Occipital lobe (tissue), 2 donors: ENCODE data around the gene CACNA2D3. TPM values are rescaled to one million over a fixed set of nuclear protein-coding genes. Genes with fewer than 3 reads are reported as not detected.

Experiments used
- DNase-seq: peaks from one replicate; lab custom pipeline; 2025; lab: John Stamatoyannopoulos, UW
- total RNA-seq: library from RNA; depleted of rRNA; stranded (reverse); fragments of >200 nt; gene quantifications from one replicate; pipeline ENCODE4 v1.2.3, GENCODE V29; 2014

CACNA2D3 gene
- total RNA-seq, 1 donor from 2014 or later: 11.2 TPM

- no peak for DNase-seq
These were observed 715.6 kb downstream of the CACNA2D3 start for GRCh38 chr3:54837964-54838363.

DNA sequence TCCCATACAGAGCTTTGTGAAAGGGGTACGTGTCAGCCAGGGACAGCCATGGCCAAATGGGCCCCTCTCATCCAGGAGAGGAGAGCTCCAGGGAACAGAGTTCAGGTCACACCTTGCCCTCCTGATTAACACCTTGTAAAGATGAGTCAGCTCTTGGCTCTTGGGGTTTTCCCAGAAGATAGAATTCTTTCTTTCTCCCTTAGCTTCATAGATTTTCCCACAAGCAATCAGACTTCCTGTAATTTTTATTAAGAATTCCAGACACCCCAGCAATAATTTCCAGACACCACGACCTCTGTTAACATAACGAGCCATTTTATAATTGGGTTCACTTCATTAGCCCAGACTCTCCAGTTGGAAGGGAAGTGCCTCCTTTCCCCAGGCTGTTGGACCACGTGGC is 719.1 kb downstream of the CACNA2D3 start:
- DNase-seq: no peak

DNA sequence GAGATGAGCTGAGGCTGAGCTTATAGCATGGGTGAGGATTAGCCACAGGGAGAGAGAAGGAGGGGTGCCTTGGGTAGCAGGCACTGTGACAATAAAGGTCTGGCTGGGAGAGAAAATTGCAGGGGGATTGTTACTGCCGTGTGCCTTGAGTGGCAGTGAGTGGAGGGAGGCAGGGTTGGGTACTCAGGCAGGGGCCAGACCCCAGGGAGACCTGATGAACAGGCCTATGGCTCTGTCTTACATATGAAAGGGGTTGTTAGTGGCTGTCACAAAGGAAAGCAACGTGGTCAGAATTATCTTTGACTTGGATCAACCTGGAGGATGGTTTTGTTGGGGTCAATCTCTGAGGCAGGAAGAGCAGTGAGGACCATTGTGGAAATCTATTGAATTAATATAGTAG is 721.0 kb downstream of the CACNA2D3 start:
- no peak for DNase-seq

GRCh38 chr3:54844211-54844610 is 721.9 kb downstream of the CACNA2D3 start:
- DNase-seq: no peak

DNA sequence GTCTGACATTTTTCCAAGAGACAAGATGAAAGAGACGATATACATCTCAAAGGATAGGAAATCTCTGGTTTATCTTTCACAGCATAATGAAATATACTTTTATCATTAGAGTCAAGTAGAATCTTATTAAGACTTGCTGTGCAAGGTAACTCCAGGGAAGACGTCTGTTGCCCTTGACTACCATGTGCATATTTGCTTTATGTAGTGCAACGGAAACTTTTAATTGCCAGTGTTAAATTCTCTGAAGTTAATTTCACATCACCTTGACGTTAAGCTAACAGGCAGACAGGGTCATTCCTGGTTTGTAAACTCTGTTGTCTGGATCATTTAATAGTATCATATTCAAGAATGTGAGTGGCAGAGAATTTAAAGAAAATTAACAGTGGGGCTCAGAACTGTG is 722.7 kb downstream of the CACNA2D3 start:
- no peak for DNase-seq

DNA sequence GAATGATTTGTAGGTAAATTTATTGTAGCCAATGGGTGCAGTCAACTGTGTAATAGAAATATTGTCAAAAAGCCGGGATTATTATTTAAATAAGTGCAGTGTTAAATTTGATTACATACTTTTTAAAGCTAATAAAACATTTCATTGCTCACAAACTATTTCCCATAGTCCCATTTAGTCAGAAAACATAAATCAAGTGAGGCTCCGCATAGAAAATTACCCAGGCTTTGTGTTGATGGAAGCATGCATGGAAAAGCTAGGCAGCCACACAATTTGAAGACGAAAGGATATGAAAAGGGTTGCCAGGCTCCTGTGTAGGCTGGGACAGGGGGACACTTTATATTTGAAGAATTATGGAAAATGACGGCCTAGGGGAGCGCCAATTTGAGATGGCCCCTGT is 723.2 kb downstream of the CACNA2D3 start:
- no peak for DNase-seq

- DNase-seq: no peak
These were observed 723.8 kb downstream of the CACNA2D3 start for GRCh38 chr3:54846119-54846518.

DNA sequence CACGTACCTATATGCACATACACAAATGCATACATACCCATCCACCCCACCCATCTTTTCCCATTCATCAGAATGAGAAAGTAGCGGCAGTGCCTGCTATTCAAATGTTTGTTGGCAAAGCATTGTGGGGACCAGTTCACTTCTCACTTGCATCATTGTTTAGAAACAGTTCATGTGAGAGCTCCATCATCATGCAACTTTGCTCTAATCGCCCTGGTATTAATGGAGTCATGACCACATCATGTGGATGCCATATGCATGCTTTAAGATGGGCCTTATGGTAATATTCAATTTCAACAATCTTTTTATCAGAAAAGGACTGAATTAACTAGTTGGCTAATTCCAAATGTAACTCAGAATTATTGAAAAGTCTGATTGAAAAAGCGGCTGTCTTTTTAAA is 725.0 kb downstream of the CACNA2D3 start:
- DNase-seq: no peak

GRCh38 chr3:54849360-54849759 is 727.0 kb downstream of the CACNA2D3 start:
- DNase-seq: no peak

DNA sequence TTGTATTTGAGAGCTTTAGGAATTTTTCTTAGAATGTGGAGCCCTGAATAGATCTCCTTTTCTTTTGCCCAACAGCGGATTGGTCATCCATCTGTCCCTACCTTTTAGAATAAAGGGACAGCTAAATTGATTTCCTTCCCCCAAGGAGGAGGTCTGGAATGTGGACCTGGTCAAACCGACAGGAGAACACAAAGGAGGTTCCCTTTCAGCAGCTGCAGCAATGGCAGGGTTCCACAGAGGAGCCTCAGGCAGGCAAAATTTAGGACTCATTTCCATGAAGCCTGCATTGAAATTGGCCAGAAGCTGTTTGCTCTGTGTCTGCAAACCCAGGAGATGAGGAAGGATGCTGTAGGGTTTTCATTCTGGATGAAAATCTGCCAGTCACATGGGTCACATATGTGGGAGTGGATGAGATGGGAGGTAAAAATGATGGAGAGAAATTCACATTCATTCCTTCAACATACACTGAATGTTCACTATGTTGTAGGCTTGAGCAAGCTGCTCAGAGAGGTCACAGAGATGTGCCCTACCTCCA is 728.2 kb downstream of the CACNA2D3 start:
- DNase-seq: no peak

DNA sequence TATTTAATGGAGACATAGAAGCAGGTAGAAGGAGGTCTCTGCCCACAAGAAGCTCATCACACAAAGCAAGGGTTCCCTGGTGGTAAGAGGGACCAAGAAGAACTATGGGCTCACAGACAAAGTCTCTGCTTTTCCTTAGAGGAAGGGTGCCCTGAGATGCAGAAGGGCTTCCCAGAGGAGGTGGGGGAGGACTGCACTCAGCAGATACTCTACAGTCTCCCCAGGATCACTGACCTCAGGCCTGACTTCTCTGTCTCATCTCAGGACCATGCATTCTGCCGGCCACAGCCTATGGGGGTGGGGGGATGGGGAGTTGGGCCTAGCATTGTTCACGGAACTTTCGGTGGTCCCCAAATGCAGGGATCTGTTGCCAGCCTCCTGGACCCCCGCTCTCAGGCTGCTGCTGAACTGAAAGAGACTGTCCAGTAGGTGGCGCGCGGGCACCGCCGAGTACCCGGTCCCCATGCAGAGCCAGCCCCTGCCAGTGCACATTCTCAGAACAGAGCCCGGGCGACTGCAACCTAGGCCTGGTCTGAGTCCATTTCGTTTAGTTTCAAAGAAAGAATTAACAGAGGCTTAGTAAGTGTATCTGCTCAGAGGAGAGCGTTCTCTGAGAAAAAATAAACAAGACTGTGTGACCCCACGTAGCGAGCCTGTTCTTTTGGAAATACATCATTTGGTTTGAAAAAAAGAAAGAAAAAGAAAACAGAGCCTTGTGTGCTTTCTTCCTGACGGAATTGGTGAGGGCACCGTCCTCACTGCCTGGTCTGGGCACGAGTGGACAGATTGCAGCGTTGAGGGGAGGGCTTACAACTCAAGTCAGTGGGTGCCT is 731.4 kb downstream of the CACNA2D3 start:
- DNase-seq: peak; percentile 68

GRCh38 chr3:54856271-54856670 is 733.9 kb downstream of the CACNA2D3 start:
- no peak for DNase-seq

- no peak for DNase-seq
These were observed 735.0 kb downstream of the CACNA2D3 start for GRCh38 chr3:54857343-54857742.

- DNase-seq: no peak
These were observed 735.9 kb downstream of the CACNA2D3 start for GRCh38 chr3:54858093-54858785.

- no peak for DNase-seq
These were observed 736.8 kb downstream of the CACNA2D3 start for GRCh38 chr3:54859184-54859583.

DNA sequence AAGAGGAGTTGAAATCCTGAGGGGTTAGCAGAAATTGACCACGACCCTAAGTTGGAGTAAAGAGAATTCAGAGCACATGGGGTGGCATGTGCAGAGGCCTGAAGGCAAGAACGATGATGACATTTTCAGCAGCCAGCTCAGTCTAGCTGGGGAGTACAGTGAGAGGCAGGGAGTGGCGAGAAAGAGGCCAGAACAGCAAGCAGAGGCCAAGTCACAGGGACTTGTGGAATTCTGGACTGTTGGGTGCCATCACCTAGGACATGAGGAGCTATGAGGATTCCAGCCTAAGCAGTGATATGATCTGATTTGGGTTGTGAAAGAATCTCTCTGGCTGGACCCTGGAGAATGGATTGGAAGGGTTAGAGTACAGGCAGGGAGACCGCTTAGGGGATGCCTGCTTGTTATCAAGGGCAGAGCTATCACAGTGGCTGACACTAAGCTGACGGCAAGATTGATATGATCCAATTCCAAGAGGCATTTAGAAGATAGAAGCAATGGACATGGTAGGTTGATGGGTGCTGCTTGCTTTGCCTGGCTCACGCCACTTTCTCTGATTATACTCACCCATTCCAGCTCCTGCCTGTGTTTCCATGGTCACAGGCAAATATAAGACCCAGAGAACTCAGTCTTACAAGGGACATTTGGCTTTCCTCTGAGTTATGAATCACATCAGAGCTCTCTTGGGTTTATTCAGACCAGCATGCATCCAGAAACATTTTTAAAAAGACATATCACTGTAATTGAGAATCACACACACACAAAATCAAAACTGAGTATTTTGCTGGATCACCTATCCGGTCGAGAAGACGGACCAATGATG is 739.1 kb downstream of the CACNA2D3 start:
- DNase-seq: no peak

DNA sequence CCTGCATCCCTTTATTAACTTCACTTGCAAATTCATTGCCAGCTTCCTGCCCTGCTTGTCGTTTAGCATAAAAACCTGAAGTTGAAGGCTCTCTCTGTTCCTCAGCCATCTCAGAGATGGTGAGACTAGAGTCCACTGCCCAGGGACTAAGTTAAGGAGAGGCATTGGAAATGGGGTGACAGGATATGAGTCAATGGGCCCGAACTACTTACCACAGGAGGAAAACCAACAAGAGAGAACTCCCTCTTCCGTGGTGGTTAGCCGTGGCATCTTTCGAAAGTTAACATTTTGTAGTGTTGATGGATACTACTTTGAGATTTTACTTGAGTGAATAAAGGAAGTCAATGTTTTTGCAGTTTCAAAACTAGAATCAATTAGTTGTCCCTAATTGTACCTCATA is 740.2 kb downstream of the CACNA2D3 start:
- DNase-seq: no peak

DNA sequence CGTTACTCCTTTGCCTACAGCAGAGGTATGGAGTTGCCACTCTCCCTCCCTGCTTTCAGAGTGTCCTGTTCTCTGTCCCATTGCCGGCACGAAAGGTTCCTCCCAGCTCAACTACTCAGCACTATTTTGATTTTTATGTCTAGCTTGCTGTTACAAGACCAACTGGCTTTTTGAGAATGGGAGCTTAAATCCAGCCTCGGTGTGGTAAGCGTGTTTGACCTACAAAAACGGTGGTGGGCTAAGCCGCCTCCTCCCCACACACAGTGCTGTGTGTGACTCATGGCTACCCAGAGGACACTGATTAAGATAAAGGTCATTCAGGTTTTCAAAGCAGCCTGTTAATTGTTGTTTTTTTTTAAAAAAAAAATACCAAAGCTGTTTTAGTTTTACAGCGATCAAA is 741.0 kb downstream of the CACNA2D3 start:
- DNase-seq: no peak

DNA sequence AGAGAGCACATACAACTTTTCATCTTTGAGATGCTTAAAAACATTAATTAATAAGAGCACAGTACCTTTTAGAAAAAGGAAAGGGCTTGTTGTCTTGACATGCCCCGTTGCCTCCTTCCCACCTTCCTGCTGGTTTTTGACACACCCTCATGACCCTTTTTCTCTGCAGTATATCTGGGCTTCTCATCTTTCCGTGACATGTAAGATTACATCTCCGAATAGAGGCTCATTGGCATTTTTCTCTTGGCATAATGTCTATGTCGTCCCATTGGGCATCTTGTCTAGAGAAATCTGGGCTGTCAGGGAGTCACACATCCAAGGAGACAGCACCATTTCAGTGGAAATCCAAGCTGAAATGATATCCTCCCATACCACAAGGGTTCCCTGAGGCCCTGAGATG is 741.4 kb downstream of the CACNA2D3 start:
- DNase-seq: no peak

DNA sequence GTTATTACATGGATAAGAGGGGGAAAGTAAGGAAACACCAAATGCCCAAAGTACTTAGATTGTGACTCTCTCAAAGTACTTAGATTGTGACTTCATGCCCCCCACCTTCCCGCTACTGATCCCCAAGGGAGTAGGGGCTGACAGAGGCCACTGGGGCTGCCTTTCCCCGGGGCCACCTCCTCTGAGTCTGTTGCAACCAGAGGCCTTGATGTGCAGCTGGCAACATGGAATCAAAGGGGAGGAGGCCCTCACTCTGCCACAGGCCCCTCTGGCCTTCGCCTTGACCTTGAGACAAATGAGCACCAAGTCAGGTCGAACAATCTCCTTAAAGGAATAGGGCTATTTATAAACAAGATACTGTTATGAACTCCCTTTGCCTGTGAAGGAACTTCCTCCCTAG is 743.0 kb downstream of the CACNA2D3 start:
- DNase-seq: no peak

DNA sequence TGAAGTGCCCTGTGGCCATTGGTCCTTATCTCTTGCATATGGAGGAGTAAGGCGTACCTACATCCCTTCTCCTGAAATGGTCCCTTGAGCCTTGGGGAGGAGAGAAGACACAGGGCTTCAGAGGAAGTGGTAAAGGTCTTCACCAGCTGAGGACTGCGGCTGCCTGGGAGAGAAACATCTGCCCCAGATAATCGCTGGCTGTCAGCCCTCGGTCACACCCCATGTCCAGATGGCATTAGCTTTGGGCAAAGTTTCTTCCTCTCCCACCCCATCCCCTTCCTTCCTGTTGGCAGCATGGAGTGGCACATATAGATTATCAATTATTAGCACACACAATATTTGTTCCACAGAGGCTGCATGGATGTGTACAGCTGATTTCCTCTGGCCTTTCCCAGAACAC is 743.9 kb downstream of the CACNA2D3 start:
- no peak for DNase-seq

DNA sequence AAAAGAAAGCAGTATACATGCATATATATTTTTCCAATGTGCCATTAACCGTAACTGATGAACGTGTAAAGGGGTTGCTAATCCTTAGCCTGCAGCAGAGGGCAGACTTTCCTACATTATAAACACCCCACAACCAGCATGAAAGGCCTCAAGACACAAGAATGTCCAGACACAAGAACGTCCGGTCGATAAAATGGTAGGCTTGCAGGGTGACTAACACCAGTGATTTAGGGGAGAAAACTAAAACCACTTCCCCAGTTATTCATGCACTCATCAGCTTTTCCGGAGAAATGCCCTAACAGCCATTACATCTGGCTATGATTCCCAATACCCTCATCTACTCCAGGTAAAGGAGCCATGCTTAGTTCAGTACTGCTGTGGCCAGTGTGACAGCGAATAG is 748.1 kb downstream of the CACNA2D3 start:
- no peak for DNase-seq
